ENCODE results near the gene FGF1.

Gene FGF1

DNA sequence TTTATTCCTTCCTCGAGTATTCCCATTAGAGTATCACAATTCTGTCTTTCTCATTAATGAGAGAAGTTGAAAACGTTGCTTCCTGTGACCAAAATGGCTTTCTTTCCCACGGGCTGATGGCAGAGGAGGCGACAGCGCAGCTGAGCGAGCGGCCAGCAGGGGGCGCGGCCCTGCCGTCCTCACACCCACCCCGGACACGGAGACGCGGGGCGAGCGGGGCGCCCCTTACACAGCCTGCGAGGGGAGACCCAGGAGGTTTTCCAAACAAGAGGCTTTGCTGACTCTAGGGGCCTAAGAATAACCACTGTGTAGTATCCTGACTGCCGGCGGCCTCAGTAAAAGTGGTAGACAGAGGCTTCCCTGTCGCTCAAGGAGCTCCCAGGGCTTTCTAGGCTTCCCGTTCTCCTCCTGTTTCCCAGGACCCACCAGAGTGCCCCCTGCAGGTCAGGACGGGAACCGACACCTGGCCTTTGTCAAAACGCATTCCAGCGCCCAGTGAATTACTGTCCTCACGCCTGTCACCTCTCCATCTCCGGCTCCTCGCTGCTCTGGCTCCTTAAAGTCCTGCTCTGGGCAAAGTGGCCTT, 27.3 kb upstream of the FGF1 start:
- TF ChIP-seq, protein P1, sequence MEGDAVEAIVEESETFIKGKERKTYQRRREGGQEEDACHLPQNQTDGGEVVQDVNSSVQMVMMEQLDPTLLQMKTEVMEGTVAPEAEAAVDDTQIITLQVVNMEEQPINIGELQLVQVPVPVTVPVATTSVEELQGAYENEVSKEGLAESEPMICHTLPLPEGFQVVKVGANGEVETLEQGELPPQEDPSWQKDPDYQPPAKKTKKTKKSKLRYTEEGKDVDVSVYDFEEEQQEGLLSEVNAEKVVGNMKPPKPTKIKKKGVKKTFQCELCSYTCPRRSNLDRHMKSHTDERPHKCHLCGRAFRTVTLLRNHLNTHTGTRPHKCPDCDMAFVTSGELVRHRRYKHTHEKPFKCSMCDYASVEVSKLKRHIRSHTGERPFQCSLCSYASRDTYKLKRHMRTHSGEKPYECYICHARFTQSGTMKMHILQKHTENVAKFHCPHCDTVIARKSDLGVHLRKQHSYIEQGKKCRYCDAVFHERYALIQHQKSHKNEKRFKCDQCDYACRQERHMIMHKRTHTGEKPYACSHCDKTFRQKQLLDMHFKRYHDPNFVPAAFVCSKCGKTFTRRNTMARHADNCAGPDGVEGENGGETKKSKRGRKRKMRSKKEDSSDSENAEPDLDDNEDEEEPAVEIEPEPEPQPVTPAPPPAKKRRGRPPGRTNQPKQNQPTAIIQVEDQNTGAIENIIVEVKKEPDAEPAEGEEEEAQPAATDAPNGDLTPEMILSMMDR (IDR thresholded peaks at IDR 0.05; ENCODE audit: borderline replicate concordance, control extremely low read depth, extremely low read depth, insufficient read depth, missing control alignments): peak; percentile 98
- in situ Hi-C loops (cut with MboI; ENCODE audit: low sequenced_read_pairs, unreplicated experiment): no loop called here

GRCh38 chr5:142703153-142703552, 17.3 kb upstream of the FGF1 start:
- TF ChIP-seq, protein P1 (IDR thresholded peaks at IDR 0.05; ENCODE audit: borderline replicate concordance, control extremely low read depth, extremely low read depth, insufficient read depth, missing control alignments): no peak
- in situ Hi-C loops (cut with MboI; ENCODE audit: low sequenced_read_pairs, unreplicated experiment): no loop called here
- DNase-seq (ENCODE audit: low spot score): no peak

More for the DNA sequence above, 27.3 kb upstream of the FGF1 start:
- DNase-seq (ENCODE audit: low spot score): peak; percentile 83

DNA sequence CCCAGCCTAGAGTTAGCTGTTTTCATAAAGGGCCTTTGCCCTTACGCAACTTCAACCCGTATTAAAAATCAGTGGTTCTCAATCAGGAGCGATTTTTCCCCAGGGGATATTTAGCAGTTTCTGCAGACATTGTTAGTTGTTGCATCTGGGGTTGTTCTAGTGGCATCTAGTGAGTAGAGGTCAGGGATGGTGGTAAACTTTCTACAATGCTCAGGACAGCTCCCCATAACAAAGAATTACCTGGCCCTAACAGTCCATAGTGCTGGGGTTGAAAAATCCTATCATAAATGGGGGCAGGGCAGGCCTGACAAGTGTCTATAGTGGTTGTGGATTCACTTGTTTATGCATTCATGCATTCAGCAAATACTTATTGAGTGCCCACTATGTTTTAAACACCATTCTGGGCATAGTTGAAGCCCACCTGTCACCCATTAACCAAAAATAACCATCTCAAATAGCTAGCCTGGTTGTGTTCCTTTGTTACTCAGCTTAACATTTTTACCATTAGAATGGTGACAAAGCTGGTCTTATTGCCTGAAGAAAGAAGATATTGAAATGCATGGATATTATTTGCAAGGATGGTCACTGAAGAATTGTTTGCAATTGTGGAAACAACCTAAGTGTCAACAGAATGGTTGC, 15.9 kb upstream of the FGF1 start:
- in situ Hi-C loops (cut with MboI; ENCODE audit: low sequenced_read_pairs, unreplicated experiment): no loop called here
- TF ChIP-seq, protein P1 (IDR thresholded peaks at IDR 0.05; ENCODE audit: borderline replicate concordance, control extremely low read depth, extremely low read depth, insufficient read depth, missing control alignments): no peak

DNA sequence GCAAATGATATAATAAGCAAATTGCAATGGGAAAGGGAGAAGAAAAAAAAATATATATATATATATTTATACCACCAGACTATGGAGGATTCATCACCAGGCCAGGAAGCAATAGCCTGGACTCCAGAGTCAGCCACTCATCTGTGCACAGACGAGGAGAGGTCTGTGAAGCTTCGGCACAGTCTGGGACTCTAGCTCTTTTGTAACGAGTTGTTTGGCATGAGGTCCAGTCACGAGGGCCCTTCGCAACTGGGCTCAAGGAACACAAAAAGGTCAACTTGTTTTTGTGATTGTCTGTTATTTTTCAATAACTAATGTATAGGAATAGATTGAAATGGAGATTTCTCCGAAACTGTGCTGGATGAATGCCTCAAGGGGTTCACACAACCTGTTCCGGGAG, 14.7 kb upstream of the FGF1 start:
- no peak for DNase-seq (ENCODE audit: low spot score)
- in situ Hi-C loops (cut with MboI; ENCODE audit: low sequenced_read_pairs, unreplicated experiment): no loop called here
- TF ChIP-seq, protein P1 (IDR thresholded peaks at IDR 0.05; ENCODE audit: borderline replicate concordance, control extremely low read depth, extremely low read depth, insufficient read depth, missing control alignments): no peak

More for the DNA sequence above, 15.9 kb upstream of the FGF1 start:
- DNase-seq (ENCODE audit: low spot score): no peak

GRCh38 chr5:142699184-142699720, 13.4 kb upstream of the FGF1 start:
- in situ Hi-C loops (cut with MboI; ENCODE audit: low sequenced_read_pairs, unreplicated experiment): loop anchor here (10.0 to 25.0 kb wide), 2 partner anchors 84 to 537 kb away; no protein-coding TSS in a partner anchor
- peak; percentile 66 for DNase-seq (ENCODE audit: low spot score)

DNA sequence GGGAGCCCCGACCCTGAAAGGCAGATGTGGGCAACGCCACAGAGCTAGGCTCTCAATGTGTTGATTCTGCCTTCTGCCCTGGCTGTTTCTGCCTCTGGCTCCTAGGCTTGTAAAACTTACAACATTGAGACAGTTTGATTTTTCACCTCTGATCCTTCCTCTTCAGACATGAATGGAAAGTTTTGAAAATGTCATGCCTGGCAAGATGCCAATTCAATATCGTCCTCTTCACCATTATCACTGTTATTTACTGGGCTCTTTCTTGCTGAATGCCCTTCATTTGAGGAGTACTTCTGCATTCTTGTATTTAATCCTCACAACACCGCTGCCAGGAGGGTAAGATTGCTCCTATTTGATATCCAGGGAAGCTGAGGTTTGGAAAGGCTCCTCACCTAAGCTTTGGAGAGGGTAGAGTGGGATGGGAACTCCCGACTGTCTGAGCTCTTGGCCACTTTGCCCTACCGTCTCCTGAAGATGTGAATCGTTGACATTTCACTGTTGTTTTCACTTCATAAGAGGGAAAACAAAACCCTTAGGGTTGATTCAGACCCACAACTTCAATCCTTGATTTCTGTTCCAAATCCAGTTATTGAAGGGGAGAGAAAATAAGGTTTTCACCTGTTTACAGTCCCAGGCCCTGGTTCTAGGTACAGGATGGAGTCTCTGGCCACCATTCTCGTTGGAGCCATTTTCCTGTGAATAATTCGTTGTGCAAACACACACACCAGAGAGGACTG, 12.7 kb upstream of the FGF1 start:
- TF ChIP-seq, protein P1 (IDR thresholded peaks at IDR 0.05; ENCODE audit: borderline replicate concordance, control extremely low read depth, extremely low read depth, insufficient read depth, missing control alignments): no peak
- in situ Hi-C loops (cut with MboI; ENCODE audit: low sequenced_read_pairs, unreplicated experiment): loop anchor here (10.0 to 25.0 kb wide), 2 partner anchors 84 to 536 kb away; no protein-coding TSS in a partner anchor

More at GRCh38 chr5:142699184-142699720, 13.4 kb upstream of the FGF1 start:
- TF ChIP-seq, protein P1 (IDR thresholded peaks at IDR 0.05; ENCODE audit: borderline replicate concordance, control extremely low read depth, extremely low read depth, insufficient read depth, missing control alignments): peak; percentile 89

More for the DNA sequence above, 12.7 kb upstream of the FGF1 start:
- DNase-seq (ENCODE audit: low spot score): no peak

Data from GM13976 (cell line).